NCI-H1092 (cell line): ENCODE data around the gene TFG.
A peak's percentile ranks its signal among the peaks of the same experiment; 100 is the strongest.
"Not testable (repeated sequence)": the region's sequence is repeated elsewhere in the genome, so short reads cannot be mapped to it uniquely, and the experiment has no call there.

Experiments used
- DNase-seq: peaks from one replicate; lab custom pipeline; 2025; lab: John Stamatoyannopoulos, UW

The TFG gene

DNA sequence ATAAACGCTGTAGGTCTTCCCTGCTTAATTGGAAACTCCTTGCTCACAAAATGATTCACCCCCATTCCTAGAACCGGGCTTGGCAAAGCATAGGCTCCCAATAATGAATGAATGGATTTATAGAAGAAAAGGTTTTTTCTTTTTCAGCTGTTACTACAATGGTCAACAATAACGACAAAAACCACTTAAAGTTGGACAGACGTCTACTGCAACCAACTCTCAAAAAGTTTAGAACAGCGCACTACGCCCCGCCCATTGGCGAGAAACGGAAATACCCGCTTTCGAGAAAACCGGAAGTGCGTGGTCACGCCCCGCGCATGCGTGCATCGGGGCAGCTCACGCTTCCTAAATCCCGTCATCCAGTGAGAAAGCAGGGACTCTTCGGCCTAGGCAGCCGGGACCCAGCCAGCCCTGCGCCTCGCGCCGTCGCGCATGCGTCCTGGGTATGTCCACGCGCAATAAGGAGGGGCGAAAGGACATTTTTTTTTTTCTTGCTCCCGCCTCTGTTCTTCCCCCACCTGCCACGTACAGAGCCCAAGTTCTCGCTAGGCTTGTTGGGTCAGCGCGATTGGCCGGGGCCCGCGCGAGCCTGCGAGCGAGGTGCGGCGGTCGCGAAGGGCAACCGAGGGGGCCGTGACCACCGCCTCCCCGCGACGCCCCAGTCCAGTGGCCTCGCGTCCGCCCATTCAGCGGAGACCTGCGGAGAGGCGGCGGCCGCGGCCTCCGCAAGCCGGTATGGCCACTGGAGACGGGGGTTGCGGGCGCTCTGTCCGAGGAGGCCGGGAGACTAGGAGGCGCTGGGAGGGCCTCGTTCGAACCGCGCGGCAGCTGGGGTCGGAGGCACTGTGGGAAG, at the start of gene TFG:
Gene TFG (plus strand): TSS at position 506 of the 853 bp plus-strand sequence. CDS start 4,192 bp downstream, outside the sequence.
- DNase-seq, result peak; percentile 97

DNA sequence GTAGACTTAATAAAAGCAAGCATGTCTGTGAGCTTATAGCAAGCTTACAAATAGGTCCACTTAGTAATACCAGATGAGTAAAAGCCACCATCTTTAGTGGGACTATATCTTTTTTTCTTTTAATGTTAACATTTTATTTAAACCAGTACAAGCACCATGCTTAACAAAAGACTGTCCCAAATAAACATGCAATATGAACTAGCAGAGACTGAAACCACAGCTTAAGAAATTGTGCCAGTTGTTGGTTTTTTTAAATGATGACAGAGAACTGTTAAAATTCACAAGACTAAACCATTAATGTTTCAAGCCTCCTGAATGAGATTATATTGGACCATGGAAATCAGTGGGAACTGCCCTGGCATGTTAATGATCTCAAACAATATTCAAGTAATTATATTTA, 48.0 kb upstream of the TFG start:
- DNase-seq, result not testable (repeated sequence)

DNA sequence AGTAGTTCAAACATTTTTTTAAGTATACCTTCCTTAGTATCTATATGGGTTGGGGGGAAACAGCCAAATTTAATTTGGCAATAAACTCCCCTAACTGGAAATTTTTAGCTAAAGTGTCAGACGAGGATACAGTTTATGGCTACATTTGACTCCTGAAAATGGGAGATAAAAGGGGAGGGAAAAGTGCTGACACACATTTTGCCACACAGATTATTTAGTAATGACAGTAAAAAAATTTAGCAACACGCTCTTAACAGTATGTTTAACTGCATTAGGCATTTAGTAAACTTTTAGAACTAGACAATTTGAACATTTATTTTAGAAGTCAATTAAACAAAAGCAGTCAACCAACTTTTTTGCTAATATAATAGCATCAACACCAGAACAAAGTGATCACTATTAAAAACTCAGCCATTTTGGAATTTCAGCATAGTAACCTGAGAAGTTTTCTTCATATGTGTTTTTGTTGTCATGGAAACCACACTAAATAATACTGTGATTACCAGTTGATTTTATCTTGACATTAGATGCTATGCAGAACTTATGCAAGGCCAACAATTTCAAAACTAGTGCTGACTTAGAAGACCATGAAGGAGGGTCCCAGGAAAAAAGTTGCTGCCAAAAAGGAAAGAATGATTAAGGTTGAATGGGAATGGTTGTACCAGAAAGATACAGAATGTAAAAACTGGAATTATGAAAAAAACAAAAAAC, 47.0 kb upstream of the TFG start:
- no peak for DNase-seq

DNA sequence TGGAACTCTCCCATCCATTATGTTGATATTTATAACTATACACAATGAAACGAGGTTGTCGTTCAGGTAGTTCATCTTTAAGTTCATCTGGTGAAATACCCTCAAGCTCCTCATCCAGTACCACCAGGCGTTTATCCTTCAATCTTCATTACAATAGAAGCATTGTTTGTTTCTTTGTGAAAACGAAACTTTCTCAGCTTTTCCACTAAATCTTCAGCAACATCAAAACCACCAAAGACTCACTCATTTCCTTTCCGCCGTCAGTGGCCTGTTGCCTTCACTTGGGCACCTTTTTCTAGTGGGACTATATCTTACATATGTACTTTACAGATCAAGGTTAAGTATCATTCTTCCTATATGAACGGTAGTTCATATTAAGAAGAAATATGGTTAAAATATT, 44.1 kb upstream of the TFG start:
- DNase-seq, result no peak

DNA sequence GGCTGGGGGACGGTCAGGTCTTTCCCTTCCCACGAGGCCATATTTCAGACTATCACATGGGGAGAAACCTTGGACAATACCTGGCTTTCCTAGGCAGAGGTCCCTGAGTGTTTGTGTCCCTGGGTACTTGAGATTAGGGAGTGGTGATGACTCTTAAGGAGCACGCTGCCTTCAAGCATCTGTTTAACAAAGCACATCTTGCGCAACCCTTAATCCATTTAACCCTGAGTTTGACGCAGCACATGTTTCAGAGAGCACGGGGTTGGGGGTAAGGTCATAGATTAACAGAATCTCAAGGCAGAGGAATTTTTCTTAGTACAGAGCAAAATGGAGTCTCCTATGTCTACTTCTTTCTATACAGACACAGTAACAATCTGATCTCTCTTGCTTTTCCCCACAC, 42.6 kb upstream of the TFG start:
- DNase-seq, result not testable (repeated sequence)

DNA sequence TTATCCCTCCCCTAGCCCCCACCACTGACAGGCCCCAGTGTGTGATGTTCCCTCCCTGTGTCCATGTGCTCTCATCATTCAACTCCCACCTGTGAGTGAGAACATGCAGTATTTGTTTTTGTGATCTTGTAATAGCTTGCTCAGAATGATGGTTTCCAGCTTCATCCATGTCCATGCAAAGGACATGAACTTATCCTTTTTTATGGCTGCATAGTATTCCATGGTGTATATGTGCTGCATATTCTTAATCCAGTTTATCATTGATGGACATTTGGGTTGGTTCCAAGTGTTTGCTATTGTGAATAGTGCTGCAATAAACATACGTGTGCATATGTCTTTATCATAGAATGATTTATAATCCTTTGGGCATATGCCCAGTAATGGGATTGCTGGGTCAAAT, 42.0 kb upstream of the TFG start:
- DNase-seq, result not testable (repeated sequence)

DNA sequence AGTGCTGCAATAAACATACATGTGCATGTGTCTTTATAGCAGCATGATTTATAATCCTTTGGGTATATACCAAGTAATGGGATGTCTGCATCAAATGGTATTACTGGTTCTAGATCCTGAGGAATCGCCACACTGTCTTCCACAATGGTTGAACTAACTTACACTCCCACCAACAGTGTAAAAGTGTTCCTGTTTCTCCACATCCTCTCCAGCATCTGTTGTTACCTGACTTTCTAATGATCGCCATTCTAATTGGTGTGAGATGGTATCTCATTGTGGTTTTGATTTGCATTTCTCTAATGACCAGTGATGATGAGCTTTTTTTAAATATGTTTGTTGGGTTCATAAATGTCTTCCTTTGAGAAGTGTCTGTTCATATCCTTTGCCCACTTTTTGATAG, 38.3 kb upstream of the TFG start:
- DNase-seq, result not testable (repeated sequence)

DNA sequence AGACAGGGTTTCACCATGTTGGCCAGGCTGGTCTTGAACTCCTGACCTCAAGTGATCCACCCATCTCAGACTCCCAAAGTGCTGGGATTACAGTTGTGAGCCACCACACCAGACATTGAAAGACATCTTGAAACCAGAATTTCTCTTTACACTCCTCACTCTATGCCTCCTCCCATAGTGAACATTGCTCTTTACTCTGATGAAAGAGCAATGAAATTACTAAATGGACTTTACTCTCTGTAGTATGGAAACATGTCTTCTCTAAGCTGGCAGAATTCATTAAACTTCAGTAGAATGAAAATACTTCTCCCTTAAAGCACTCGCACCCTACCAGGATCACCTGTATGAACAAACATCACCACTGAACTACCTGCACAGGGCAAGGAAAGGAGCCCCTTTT, 27.8 kb upstream of the TFG start:
- DNase-seq, result no peak

DNA sequence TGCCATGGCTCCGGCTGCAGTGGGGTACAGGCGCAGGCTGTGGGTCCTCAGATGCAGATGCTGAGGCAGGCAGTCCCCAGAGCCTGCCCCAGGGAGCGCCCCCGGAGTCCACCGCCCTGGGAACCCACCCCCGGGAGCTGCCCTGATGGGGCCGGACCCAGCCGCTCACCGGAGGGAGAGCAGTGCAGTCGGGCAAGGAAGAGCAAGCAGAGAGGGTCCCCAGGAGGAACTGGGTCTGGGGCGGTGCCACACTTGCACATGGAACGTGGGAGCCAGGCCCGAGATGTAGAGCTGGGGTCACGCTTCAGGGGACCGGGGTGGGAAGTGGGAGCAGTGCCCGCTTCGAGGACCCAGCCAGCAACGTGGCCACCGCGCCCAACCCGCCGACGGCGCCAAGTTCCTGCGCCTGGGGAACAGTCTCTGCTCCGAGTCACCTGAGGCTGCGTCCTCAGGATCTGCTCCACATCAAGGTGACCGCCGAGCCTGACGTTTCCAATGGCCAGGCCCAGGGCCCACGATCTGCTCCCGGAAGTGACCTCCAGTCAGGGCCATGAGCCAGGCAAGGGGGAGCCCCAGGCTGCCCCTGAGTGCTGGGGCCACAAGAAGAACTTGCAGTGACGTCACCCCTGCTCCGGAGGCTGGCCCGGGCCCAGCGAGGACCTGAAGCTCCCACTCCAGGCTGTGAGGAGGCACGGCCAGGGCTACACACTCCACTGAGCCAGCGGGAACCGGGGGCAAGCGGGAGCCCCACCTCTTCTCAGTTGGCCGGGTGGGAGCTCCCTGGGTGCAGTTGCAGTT, 27.0 kb upstream of the TFG start:
- DNase-seq, result no peak

DNA sequence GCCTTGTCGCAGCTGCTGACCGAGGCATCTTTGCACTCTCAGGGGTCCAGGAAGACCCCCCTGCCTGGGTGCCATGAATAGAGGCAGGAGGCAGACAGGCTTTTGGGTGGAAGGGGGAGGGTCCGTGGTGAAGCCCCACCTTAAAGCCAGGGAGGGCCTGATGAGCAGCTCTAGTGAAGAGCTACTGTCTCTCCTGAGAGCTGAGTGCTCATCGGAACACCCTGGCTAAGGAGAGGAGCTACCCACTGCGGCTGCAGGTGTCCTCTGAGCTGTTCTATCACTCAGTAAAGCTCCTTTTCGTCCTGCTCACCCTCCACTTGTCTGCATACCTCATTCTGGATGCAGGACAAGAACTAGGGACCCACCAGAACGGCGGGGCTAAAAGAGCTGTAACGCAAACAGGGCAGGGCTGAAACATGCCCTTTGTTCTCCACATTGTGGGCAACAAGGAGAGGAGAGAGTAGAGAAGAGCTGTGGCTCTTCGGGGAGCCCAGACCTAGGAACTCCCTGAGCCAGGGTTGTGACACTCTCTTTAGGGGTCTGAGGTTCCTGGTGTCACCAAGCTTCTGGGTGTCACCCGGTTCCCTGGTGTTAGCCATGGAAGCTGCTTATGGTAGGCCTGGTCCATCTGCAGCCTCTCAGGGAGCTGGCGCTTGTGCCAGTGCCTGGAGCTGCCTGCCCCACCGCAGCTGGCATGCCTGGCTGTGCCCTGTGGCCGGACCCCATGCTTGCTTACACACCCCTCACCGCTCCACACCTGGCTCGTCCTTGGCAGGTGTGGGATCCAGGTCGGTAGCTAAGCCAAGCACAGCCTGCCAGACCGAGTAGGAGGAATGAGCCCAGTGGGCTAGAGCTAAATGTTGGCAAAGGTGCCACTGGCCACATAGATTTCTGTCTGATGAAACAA, 26.2 kb upstream of the TFG start:
- DNase-seq, result no peak

DNA sequence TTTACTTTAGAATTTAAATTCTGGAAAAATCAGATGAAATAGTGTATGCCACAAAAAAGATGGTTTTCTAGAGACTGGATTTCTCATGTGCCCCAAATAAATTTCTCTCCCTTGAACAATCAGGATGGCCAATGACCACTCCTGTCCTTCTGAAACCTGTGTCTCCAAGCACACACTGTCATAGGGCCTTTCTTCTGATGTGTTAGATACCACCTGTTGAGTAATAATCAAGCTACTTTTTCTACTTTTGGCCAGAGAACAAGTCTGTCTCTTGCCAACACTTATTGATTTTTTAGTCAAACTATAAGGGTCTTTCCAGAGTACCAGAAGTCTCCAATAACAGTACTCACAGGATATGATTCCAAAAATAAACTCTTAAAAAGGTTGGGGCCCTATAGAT, 16.1 kb upstream of the TFG start:
- no peak for DNase-seq

DNA sequence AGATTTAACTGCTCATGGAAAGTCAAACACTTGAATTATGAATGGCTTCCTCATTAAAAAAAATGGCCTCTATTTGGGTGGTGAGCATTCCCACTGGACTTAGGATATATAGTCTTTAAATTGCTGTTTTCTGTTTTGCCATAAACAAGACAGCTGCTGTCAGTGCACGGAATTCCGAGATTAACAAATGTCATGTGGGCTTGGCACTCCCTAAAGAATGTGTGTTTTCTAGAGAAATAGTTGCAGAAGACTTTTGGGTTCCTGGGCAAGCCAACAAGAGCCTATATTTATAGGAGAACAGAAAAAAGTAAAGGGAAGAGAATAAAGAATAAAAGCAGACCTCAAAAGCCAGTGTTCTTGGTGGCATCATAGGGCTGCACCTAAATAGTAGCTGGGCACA, 13.6 kb upstream of the TFG start:
- DNase-seq, result no peak

DNA sequence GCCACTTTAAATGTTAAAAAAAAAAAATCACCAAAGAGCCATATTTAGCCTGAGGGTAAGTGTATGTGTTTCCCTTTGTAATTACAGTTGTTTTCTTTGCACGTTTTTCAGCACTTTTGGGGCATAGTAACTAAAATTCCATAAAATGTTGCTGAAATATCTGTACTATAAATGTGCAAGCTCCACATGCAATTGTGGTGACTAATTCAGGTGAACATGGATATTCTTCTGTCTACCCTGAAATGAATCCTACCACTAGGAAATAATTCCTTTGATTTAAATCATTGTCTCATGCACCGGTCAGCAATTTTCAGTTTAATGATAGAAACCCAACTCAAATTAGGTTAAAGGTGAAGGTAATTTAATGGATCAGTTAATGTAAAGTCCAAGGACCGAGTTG, 13.1 kb upstream of the TFG start:
- DNase-seq, result no peak

DNA sequence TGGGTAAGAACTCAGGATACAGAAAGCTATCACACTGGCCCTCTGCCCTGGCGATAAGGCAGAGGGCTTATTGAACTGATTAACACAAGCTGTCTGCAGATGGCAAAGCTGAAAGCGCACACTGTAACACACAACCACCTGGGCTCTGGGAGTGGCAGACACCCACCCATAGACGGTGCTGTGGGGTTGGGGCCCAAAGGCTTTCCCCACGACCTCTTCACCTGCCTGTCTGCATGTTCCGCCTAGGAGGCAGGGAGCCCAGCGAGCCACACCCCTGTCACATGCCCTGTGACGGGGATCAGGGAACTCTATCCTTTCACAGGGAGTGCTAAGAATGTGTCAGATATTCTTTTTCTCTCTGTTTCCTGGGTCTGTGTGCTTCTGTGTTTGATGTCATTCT, 12.1 kb upstream of the TFG start:
- no peak for DNase-seq

DNA sequence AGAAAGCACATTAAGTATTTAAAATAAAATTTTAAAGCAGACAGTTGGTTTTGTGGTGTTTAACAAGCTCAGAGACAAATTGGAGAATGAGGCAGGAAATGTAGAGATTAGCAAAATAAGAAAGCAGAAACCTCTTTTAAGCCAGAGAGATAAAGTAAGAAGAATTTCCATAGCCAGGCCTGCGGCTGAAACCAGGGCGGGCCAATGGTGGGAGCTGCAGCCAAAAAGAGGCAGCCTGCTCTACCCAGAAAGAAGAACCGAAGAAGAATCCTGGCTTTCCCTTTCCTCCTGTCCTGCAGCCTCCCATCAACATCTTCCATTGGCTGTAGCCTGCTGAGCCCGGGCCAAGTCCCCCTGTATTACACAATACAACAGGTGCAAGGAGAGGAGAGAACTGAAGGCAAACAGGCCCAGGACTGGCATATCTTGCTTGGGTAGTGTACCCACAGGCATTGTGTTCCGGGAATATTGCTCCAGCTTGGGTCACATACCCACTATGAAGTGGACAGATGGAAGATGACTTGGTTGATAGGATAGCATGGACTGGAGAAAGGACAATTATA, 11.5 kb upstream of the TFG start:
- no peak for DNase-seq

DNA sequence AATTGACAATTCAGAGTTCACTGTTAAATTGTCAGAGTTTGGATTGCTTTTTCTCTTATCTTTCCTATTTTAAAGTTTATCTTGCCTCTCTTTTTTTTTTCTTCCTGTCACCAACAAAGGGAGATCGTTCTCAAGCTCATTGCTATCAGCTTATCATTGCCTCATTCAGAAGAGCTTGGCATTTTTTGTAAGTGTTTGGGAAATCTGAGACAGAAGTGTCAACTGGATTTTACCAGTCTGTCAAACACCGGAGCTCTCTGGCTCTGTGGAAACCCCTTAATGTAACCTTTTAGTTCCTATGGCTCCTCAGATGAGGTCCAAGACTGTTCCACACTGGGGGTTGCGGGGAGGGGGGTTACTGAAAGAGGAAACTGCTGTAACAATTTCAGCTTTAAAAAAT, 10.6 kb upstream of the TFG start:
- no peak for DNase-seq

DNA sequence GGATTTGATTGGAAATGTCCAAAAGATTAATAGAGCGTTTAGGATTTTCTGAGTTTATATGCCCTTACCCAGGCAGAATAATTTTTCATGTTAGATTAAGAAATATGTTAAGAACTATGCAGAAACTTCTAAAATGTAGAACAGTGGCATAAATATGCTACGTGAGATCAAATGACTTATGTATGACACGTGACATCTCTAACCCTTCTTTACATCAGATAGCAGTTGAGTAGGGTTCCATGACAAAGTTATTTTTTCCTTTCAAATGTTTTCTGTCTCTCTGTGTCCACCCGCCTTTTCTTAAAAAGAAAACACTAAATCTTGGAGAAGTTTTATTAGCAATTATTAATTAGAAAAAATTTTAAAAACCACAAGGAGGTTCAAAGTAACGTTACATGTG, 8.6 kb upstream of the TFG start:
- DNase-seq, result no peak

DNA sequence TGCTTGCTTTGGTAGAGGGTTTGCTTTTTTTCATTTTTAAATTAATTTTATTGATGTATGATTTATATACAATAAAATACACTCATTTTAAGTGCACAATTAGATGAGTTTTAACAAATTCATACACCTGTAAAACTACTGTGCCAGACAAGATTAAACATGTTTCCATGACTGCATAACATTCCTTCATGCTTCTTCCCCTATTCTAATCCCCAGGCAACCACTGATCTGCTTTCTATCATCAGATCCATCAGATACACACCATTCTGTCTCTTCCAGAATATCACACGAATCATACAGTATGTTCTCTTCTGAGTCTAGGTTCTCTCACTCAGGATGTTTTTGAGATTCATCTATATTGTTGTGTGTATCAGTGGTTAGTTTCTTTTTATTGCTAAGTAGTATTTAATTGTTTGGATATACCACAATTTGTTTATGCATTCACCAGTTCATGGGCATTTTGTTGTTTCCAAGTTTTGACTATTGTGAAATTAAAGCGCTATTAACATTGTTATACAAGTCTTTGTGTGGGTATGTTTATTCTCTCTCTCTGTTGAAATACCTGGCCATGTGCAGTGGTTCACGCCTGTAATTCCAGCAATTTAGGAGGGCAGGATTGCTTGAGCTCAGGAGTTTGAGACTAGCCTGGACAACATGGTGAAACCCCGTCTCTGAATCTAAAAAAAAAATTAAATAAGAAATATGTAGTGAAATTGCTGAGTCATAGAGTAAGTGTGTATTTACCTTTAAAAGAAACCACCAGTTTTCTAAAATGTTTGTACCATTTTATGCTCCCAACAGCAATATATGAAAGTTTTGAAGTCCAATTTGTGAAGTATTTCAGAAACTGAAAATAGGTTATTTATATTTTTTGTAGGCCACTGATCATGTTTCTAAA, 7.0 kb upstream of the TFG start:
- no peak for DNase-seq

DNA sequence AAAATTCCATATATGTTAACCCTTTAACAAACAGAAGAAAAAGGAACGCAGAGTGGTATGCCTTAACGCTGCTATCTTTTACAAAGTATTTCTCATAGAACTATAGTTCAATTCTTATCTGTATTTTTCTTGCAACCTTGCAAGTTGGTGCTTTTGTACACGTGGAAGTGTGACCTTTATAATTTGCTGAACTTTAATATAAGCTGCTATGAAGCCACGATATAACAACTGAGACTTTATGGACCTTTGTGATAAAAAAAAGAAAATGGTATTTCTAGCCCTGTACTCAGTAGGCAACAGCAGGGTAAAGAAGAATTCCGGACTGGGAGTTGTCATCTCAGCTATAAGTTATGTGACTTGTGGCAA, 6.3 kb upstream of the TFG start:
- DNase-seq, result no peak

DNA sequence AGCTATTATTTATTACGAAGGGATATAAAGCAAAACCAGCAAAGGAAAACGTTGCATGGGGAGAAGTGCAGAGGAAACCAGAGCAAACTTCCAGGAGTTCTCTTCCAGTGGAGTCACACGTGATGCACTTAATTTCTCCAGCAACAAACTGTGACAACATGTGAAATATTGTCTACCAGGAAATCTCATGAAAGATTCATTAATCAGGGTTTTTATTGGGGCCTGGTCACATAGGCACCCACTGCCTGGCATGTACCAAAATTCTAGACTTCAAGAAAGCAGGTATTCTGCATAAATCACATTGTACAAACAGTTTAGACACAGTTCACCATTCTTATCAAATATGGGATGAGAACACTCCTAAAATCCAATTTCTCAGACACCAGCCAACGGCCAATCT, 5.4 kb upstream of the TFG start:
- no peak for DNase-seq
